Caco-2 (cell line): ENCODE measurements around the gene ROBO4. TPM values are rescaled to one million over a fixed set of nuclear protein-coding genes. Genes with fewer than 3 reads are reported as not detected.

Experiments used
- BruUV-seq: library from RNA; stranded (reverse); fragments of 400-500 nt; replicated peaks from 2 replicates; lab custom pipeline; 2021; lab: Mats Ljungman, UMichigan
- CTCF ChIA-PET: fragments of 300-600 bp; sonication (Branson Sonifier 250); formaldehyde crosslinking; loops from one replicate; lab custom pipeline; 2022; ENCODE audit warnings: antibody characterized with exemption; lab: Charles Lee
- POLR2A ChIA-PET: fragments of 300-600 bp; sonication (Branson Sonifier 250); formaldehyde crosslinking; loops from one replicate; lab custom pipeline; 2022; ENCODE audit warnings: antibody characterized with exemption; lab: Charles Lee
- DNase-seq, 2 experiments: peaks; one replicate each; pipeline versions ENCODE4 v3.0.0 to v3.0.0-alpha.2; 2020 to 2022
- H3K27me3 ChIP-seq: replicated peaks from 2 replicates; pipeline ENCODE4 v1.6.0; 2011; ENCODE audit warnings: low read length; ENCODE audit not compliant: control insufficient read depth, insufficient read depth
- H3K36me3 ChIP-seq: 2 replicates; pipeline ENCODE4 v1.5.1; 2011; ENCODE audit warnings: low read length; ENCODE audit not compliant: control insufficient read depth, insufficient read depth
- H3K4me1 ChIP-seq: fragments of 250-450 bp; sonication (Bioruptor Pico); 2 replicates; pipeline ENCODE4 v1.5.1; 2020; ENCODE audit warnings: mild to moderate bottlenecking
- H3K4me3 ChIP-seq: 2 replicates; pipeline ENCODE4 v1.5.1; 2011; ENCODE audit warnings: low read depth, mild to moderate bottlenecking, control low read depth, low read length
- H3K9me3 ChIP-seq: fragments of 250-450 bp; sonication (Bioruptor Pico); 2 replicates; pipeline ENCODE4 v1.5.1; 2020; ENCODE audit warnings: mild to moderate bottlenecking, moderate library complexity
- H3K27ac Mint-ChIP-seq: one replicate; pipeline ENCODE4 v1.8.0; 2022; ENCODE audit warnings: mixed read lengths; ENCODE audit not compliant: unreplicated experiment
- H3K27me3 Mint-ChIP-seq: one replicate; pipeline ENCODE4 v1.8.0; 2022; ENCODE audit warnings: mixed read lengths; ENCODE audit not compliant: insufficient read depth, unreplicated experiment
- H3K36me3 Mint-ChIP-seq: one replicate; pipeline ENCODE4 v1.8.0; 2022; ENCODE audit warnings: mild to moderate bottlenecking, mixed read lengths; ENCODE audit not compliant: insufficient read depth, unreplicated experiment
- H3K4me1 Mint-ChIP-seq: one replicate; pipeline ENCODE4 v1.8.0; 2022; ENCODE audit warnings: low read depth, mixed read lengths; ENCODE audit not compliant: unreplicated experiment
- H3K4me3 Mint-ChIP-seq: one replicate; pipeline ENCODE4 v1.8.0; 2022; ENCODE audit warnings: mild to moderate bottlenecking, moderate library complexity, mixed read lengths; ENCODE audit not compliant: unreplicated experiment
- H3K9me3 Mint-ChIP-seq: one replicate; pipeline ENCODE4 v1.8.0; 2022; ENCODE audit warnings: mixed read lengths; ENCODE audit not compliant: unreplicated experiment
- CTCF ChIP-seq, 2 experiments: fragments of 200-600 bp in 1 of 2; IDR thresholded peaks; 1 replicate in 1 of 2; 2 replicates in 1 of 2; pipeline versions ENCODE4 v1.5.1 to v1.8.0; 2011 to 2022; ENCODE audit warnings: antibody characterized with exemption in 1 of 2, control low read depth in 1 of 2, inconsistent platforms in 1 of 2, low read depth in 1 of 2, low read length in 1 of 2, mild to moderate bottlenecking in 1 of 2, moderate library complexity in 1 of 2; ENCODE audit not compliant: insufficient read depth in 1 of 2, severe bottlenecking in 1 of 2, unreplicated experiment in 1 of 2
- intact Hi-C: fragments of 100-400 bp; cut with micrococcal nuclease; formaldehyde crosslinking; loops from one replicate; pipeline ENCODE4 v1.10.0; 2022; ENCODE audit not compliant: unreplicated experiment
- total RNA-seq: library from RNA; stranded (reverse); gene quantifications from 2 replicates; pipeline ENCODE4 v1.2.3, GENCODE V29; 2022

Gene ROBO4
- total RNA-seq, 1 experiment from 2014 or later, result not detected

GRCh38 chr11:124861670-124862069 is 36.0 kb downstream of the ROBO4 start:
- peaks cover 29% of the 10 kb centered on the region for H3K27me3 Mint-ChIP-seq
- DNase-seq, result peak in 1 of 2 experiments; percentile 25
- peaks cover 7% of the 10 kb centered on the region for H3K4me1 Mint-ChIP-seq
- CTCF ChIA-PET, result interaction anchor here (1.4 kb wide), 1 partner anchor 15 kb away, joined by 4 read pairs; no protein-coding TSS in a partner anchor
- POLR2A ChIA-PET, result no interaction called here
- no peaks in the 10 kb centered on the region for H3K36me3 ChIP-seq
- H3K27me3 ChIP-seq, result peaks cover 12% of the 10 kb centered on the region
- H3K9me3 Mint-ChIP-seq, result no peaks in the 10 kb centered on the region
- H3K4me1 ChIP-seq, result peaks cover 22% of the 10 kb centered on the region
- no peak overlapping the region for H3K4me3 ChIP-seq
- BruUV-seq, result no TSS peak
- intact Hi-C loops, result no loop called here
- H3K4me3 Mint-ChIP-seq, result no peak overlapping the region
- H3K36me3 Mint-ChIP-seq, result no peaks in the 10 kb centered on the region
- no peak overlapping the region for H3K27ac Mint-ChIP-seq
- TF ChIP-seq CTCF (IDR thresholded peaks at IDR 0.05; ENCODE audit: insufficient read depth in 1 of 2, low read depth in 1 of 2, low read length in 1 of 2, severe bottlenecking in 1 of 2, unreplicated experiment in 1 of 2), result no peak
- no peaks in the 10 kb centered on the region for H3K9me3 ChIP-seq

- no peaks in the 10 kb centered on the region; the same call in 1 of the 2 replicates for H3K27me3 ChIP-seq
- H3K4me3 Mint-ChIP-seq, result no peak overlapping the region
Observed at GRCh38 chr11:124859171-124859570, 38.5 kb downstream of the ROBO4 start.

GRCh38 chr11:124846070-124846673 is 51.5 kb downstream of the ROBO4 start:
- ChIA-PET CTCF (interaction anchor here (1.0 kb wide), 1 partner anchor 10 kb away, joined by 3 read pairs; no protein-coding TSS in a partner anchor), POLR2A (no interaction called here)
- Histone ChIP-seq H3K9me3 (no peaks in the 10 kb centered on the region), H3K36me3 (no peaks in the 10 kb centered on the region), H3K27me3 (peaks cover 24% of the 10 kb centered on the region), H3K4me3 (no peak overlapping the region), H3K4me1 (no peaks in the 10 kb centered on the region)
- no peak overlapping the region for H3K4me3 Mint-ChIP-seq
- no peaks in the 10 kb centered on the region for H3K36me3 Mint-ChIP-seq
- H3K9me3 Mint-ChIP-seq, result no peaks in the 10 kb centered on the region
- no peak overlapping the region for H3K27ac Mint-ChIP-seq
- no TSS peak for BruUV-seq
- H3K4me1 Mint-ChIP-seq, result no peaks in the 10 kb centered on the region
- peaks cover 61% of the 10 kb centered on the region for H3K27me3 Mint-ChIP-seq
- no peak for DNase-seq
- intact Hi-C loops, result no loop called here
- no peak for TF ChIP-seq CTCF (IDR thresholded peaks at IDR 0.05; ENCODE audit: insufficient read depth in 1 of 2, low read depth in 1 of 2, low read length in 1 of 2, severe bottlenecking in 1 of 2, unreplicated experiment in 1 of 2)

More at GRCh38 chr11:124859171-124859570, 38.5 kb downstream of the ROBO4 start:
- peaks cover 7% of the 10 kb centered on the region for H3K4me1 Mint-ChIP-seq
- DNase-seq, result no peak
- Histone ChIP-seq H3K4me3 (no peak overlapping the region), H3K36me3 (no peaks in the 10 kb centered on the region), H3K4me1 (peaks cover 11% of the 10 kb centered on the region), H3K9me3 (0 out of 2 replicates have a peak, but pooled peaks cover 4% of the 10 kb centered on the region)
- H3K9me3 Mint-ChIP-seq, result no peaks in the 10 kb centered on the region
- H3K27me3 Mint-ChIP-seq, result peaks cover 24% of the 10 kb centered on the region
- ChIA-PET POLR2A (no interaction called here), CTCF (interaction anchor here (0.6 to 0.7 kb wide), 2 partner anchors 76 to 1027 kb away, joined by 3 to 6 read pairs; no protein-coding TSS in a partner anchor)
- no TSS peak for BruUV-seq
- TF ChIP-seq CTCF (IDR thresholded peaks at IDR 0.05; ENCODE audit: insufficient read depth in 1 of 2, low read depth in 1 of 2, low read length in 1 of 2, severe bottlenecking in 1 of 2, unreplicated experiment in 1 of 2), result no peak
- intact Hi-C loops, result no loop called here
- H3K27ac Mint-ChIP-seq, result no peak overlapping the region
- no peaks in the 10 kb centered on the region for H3K36me3 Mint-ChIP-seq
